ENCODE data around the gene PDE11A.

PDE11A gene

GRCh38 chr2:177728920-177729319 is 343.7 kb downstream of the PDE11A start:
- no peak overlapping the region for H3K4me3 ChIP-seq (ENCODE audit: control insufficient read depth, low read depth, low read length)
- TF ChIP-seq CTCF (IDR thresholded peaks at IDR 0.05; ENCODE audit: control insufficient read depth, insufficient read depth, low read depth, low read length, missing control alignments) = no peak
- no peak for DNase-seq (ENCODE audit: low read depth)

GRCh38 chr2:177728399-177728765 is 344.2 kb downstream of the PDE11A start:
- TF ChIP-seq CTCF (IDR thresholded peaks at IDR 0.05; ENCODE audit: control insufficient read depth, insufficient read depth, low read depth, low read length, missing control alignments) = no peak
- no peak overlapping the region for H3K4me3 ChIP-seq (ENCODE audit: control insufficient read depth, low read depth, low read length)
- no peak for DNase-seq (ENCODE audit: low read depth)

- DNase-seq (ENCODE audit: low read depth) = no peak
- no peak for TF ChIP-seq CTCF (IDR thresholded peaks at IDR 0.05; ENCODE audit: control insufficient read depth, insufficient read depth, low read depth, low read length, missing control alignments)
- H3K4me3 ChIP-seq (ENCODE audit: control insufficient read depth, low read depth, low read length) = no peak overlapping the region
Measured at GRCh38 chr2:177727577-177728398, 344.8 kb downstream of the PDE11A start.

GRCh38 chr2:177726931-177727348 is 345.6 kb downstream of the PDE11A start:
- no peak for TF ChIP-seq CTCF (IDR thresholded peaks at IDR 0.05; ENCODE audit: control insufficient read depth, insufficient read depth, low read depth, low read length, missing control alignments)
- no peak for DNase-seq (ENCODE audit: low read depth)
- H3K4me3 ChIP-seq (ENCODE audit: control insufficient read depth, low read depth, low read length) = no peak overlapping the region

- DNase-seq (ENCODE audit: low read depth) = peak; percentile 3
- no peak overlapping the region for H3K4me3 ChIP-seq (ENCODE audit: control insufficient read depth, low read depth, low read length)
- TF ChIP-seq CTCF (IDR thresholded peaks at IDR 0.05; ENCODE audit: control insufficient read depth, insufficient read depth, low read depth, low read length, missing control alignments) = peak; percentile 90
Measured at GRCh38 chr2:177724398-177725287, 347.9 kb downstream of the PDE11A start.

- DNase-seq (ENCODE audit: low read depth) = no peak
- no peak overlapping the region for H3K4me3 ChIP-seq (ENCODE audit: control insufficient read depth, low read depth, low read length)
- no peak for TF ChIP-seq CTCF (IDR thresholded peaks at IDR 0.05; ENCODE audit: control insufficient read depth, insufficient read depth, low read depth, low read length, missing control alignments)
Measured at GRCh38 chr2:177723235-177723634, 349.3 kb downstream of the PDE11A start.

Data from AG09309 (cell line).